ENCODE results near the gene RUBCN. TPM values are rescaled to one million over a fixed set of nuclear protein-coding genes. Genes with fewer than 3 reads are reported as not detected.
"Not testable (repeated sequence)": the region's sequence is repeated elsewhere in the genome, so short reads cannot be mapped to it uniquely, and the experiment has no call there.

The RUBCN gene
- total RNA-seq, 2 donors from 2014 or later = 20.4 to 22.1 TPM

DNA sequence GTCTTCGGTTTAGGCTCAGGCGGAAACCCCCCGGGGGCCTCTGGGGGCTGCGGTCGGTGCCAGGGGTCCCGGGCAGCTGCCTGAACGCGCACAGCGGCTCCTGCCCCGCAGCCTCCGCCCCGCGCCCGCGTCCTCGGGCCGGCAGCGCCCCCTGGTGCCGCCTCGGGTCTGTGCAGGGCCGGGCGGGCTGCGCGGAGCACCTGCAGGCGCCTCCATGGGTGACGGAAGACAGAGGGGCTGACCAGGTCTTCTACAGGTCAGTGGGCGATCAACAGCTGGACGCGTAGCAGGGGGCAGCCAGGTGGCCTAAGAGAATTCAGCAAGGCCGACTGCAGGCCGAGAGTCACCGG is 71.6 kb downstream of the RUBCN start:
- ATAC-seq = peak; percentile 93
- DNase-seq; intact Hi-C loops (cut with DNase I, micrococcal nuclease): not testable (repeated sequence)

- DNase-seq (peak; percentile 28 to 36), ATAC-seq (peak; percentile 54)
- intact Hi-C loops (cut with DNase I, micrococcal nuclease) = not testable (repeated sequence)
Measured at GRCh38 chr3:197664414-197665141, 72.1 kb downstream of the RUBCN start.

- ATAC-seq; DNase-seq; intact Hi-C loops (cut with DNase I, micrococcal nuclease): not testable (repeated sequence)
Measured at GRCh38 chr3:197663367-197664140, 73.2 kb downstream of the RUBCN start.

DNA sequence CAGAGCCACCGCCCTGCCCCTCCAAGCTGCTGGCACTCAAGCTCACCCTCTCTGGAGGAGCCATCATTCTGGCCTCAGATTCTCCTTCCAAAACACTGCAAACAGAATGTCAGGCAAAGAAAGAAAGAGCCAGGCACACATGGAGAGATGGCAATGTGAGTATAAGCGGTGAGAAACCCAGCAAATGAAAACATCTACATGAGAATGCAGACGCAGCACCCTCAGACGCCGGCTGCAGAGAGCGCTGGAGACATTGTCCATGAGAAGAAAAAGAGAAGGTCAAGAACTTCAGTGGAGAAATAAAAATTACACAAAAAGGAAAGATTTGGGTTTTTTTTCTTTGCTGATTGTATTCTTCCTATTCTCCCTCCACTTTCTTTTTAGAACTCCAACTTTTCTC is 74.4 kb downstream of the RUBCN start:
- intact Hi-C loops (cut with DNase I, micrococcal nuclease); ATAC-seq; DNase-seq: not testable (repeated sequence)

- ATAC-seq; DNase-seq; intact Hi-C loops (cut with DNase I, micrococcal nuclease): not testable (repeated sequence)
Measured at GRCh38 chr3:197661874-197662273, 74.8 kb downstream of the RUBCN start.

- DNase-seq; ATAC-seq; intact Hi-C loops (cut with DNase I, micrococcal nuclease): not testable (repeated sequence)
Measured at GRCh38 chr3:197661234-197661834, 75.4 kb downstream of the RUBCN start.

GRCh38 chr3:197659701-197660100 is 77.0 kb downstream of the RUBCN start:
- ATAC-seq; DNase-seq; intact Hi-C loops (cut with DNase I, micrococcal nuclease): not testable (repeated sequence)

GRCh38 chr3:197659144-197659543 is 77.6 kb downstream of the RUBCN start:
- ATAC-seq; intact Hi-C loops (cut with DNase I, micrococcal nuclease); DNase-seq: not testable (repeated sequence)

- ATAC-seq; DNase-seq; intact Hi-C loops (cut with DNase I, micrococcal nuclease): not testable (repeated sequence)
Measured at GRCh38 chr3:197658706-197659105, 78.0 kb downstream of the RUBCN start.

DNA sequence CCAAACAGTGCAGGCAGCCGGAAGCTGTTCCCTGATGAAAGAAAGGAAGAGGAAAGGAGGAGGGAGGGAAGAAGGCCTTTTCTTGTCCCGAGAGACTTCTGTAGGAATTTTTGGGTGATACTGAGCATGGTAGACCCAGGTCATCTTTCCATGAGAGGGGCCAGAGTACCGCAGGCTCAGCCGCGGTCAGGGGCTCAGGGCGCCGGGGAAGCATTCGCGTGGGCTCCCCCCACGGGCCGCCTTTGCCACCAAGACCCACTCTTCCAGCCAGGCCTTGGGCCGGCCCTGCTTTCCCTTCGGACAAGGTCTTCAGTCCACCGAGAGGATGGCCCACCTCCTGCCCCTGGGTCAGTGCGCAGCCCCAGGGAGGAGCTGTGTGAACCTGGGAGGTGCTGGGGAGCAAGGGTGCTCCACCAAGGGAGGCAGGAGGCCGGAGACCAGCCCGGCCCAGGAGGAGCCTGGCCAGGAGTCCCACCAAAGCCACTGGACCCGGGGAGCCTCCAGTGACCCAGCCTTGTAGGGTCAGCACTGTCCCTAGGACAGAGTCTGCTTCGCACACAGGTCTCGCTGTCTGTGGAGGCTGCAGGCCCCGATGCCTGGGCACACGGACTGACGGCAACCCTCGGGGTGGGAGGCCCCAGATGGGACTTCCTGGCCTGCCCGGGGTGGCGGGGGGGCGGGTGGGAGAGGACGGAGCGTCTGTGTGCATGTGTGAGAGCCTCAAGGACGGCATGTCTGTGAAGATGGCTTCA is 79.0 kb downstream of the RUBCN start:
- intact Hi-C loops (cut with DNase I, micrococcal nuclease); ATAC-seq: not testable (repeated sequence)

GRCh38 chr3:197656960-197657359 is 79.7 kb downstream of the RUBCN start:
- ATAC-seq; DNase-seq; intact Hi-C loops (cut with DNase I, micrococcal nuclease): not testable (repeated sequence)

More for the DNA sequence above, 79.0 kb downstream of the RUBCN start:
- DNase-seq = not testable (repeated sequence)

DNA sequence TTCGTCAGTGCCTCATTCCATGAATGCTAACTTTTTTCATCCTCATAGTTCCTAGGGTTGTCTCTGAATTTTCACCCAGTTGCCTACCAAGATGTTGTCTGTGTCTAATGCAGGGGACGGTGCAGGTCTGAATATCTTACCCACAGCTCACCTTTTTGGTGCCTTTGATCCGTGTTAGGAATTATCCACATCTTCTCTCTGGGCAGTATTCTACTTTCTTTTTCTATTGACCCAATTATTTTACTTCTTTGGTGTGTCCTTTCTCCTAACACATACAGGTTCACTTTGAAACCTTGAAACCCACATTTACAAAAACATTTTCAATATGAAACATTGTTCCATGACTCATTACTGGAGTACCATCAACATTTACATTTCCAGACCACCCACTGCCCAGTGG is 80.6 kb downstream of the RUBCN start:
- ATAC-seq; DNase-seq; intact Hi-C loops (cut with DNase I, micrococcal nuclease): not testable (repeated sequence)

GRCh38 chr3:197654998-197655330 is 81.7 kb downstream of the RUBCN start:
- DNase-seq; intact Hi-C loops (cut with DNase I, micrococcal nuclease): not testable (repeated sequence)
- peak; percentile 50 for ATAC-seq

DNA sequence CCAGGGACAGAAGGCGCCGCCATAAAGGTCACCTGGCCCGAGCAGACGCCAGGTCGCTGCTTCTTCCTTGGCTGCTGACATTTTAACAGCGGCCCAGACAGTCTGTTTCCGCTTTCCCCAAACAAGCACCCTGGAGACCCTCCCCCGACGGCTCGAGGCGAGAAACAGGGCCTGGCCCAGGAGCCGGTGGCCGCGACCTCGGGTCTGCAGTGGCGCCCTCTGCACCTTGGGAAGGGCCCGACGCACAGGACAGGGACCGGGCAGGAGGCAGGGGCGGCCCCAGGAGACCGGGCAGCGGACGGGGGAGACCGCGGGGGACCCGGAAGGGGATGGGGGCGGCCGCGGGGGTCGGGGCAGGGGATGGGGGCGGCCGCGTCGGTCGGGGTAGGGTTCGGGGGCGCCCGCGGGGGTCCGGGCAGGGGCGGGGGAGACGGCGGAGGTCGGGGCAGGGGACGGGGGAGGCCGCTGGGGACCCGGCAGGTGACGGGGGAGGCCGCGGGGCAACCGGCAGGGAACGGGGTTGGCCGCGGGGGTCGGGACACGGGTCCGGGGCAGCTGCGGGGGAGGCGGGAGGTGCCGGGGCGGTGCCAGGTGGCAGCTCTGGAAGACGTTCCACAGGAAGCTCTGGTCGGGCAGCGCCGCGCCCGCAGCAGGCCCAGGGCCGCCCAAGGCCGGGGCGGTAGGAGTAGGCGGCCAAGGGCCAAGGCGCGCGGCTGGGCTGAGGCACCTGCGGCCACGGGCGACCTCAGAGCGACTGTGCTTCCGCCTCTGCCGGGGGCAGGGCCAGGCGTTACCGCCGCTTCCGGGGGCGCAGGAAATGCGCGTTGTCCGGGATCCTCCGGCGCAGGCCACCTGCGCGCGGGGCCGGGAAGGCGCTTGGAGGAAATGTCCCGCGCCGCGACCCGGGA is 82.4 kb downstream of the RUBCN start:
- DNase-seq (peak; percentile 39 to 66), ATAC-seq (peak; percentile 94)
- intact Hi-C loops (cut with DNase I, micrococcal nuclease) = not testable (repeated sequence)

GRCh38 chr3:197652860-197653259 is 83.8 kb downstream of the RUBCN start:
- DNase-seq; intact Hi-C loops (cut with DNase I, micrococcal nuclease); ATAC-seq: not testable (repeated sequence)

- DNase-seq; ATAC-seq; intact Hi-C loops (cut with DNase I, micrococcal nuclease): not testable (repeated sequence)
Measured at GRCh38 chr3:197647649-197648048, 89.1 kb downstream of the RUBCN start.

DNA sequence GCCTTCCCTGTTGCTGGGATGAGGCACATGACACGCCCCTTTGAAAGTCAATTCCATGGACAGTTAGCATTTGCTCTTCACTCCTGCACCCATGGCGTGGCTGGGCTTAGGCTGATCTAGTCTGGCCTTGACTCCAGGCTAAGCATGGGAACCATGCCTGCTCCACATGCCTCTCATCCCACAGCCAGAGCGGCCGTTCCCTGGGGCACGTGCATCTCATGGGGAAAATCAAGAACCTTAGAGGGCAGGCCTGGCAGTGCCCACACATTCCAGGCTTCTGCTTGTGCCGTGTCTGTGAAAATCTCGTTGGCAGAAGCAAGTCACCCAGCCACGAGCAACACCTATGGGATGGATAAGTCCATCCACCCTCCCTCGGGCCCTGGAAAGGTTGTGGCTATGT is 89.5 kb downstream of the RUBCN start:
- intact Hi-C loops (cut with DNase I, micrococcal nuclease); ATAC-seq; DNase-seq: not testable (repeated sequence)

DNA sequence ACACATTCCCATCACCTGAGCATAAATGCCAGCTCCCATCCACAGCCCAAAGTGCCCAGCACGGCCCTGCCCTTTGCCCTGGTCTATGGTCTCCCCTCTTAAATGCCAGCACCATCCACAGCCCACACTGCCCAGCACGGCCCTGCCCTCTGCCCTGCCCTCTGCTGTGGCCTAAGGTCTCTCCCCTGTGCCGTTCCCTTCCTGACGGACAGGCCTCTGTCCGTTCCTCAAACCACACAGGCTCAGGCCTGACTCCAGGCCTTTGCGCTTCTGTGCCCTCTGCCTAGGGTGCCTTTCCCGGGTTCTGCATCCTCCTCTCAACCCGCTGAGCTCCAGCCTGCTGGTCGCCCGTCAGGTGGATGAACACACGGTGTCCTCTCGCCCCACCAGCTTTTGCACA is 90.4 kb downstream of the RUBCN start:
- DNase-seq; ATAC-seq; intact Hi-C loops (cut with DNase I, micrococcal nuclease): not testable (repeated sequence)
